GM18511 (cell line): ENCODE data around the gene SPNS1.

Experiments
- ATAC-seq: cut with Tn5 transposase; IDR thresholded peaks from one replicate; pipeline ENCODE4 v1.9.1; 2021; ENCODE audit warnings: mild to moderate bottlenecking, moderate library complexity; ENCODE audit not compliant: unreplicated experiment

SPNS1 gene

DNA sequence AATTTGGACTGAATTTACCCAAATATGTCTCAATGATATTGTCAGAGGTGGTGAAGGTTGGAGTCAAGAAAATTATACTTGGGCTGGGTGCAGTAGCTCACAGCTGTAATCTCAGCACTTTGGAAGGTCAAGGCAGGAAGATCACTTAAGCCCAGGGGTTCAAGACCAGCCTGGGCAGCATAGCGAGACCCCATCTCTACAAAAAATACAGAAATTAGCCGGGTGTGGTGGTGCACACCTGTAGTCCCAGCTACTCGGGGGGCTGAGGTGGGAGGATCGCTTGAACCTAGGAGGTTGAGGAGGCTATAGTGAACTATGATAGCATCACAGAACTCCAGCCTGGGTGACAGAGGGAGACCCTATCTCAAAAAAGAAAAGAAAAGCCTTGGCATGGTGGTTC is 51.2 kb downstream of the SPNS1 start:
- no peak for ATAC-seq

DNA sequence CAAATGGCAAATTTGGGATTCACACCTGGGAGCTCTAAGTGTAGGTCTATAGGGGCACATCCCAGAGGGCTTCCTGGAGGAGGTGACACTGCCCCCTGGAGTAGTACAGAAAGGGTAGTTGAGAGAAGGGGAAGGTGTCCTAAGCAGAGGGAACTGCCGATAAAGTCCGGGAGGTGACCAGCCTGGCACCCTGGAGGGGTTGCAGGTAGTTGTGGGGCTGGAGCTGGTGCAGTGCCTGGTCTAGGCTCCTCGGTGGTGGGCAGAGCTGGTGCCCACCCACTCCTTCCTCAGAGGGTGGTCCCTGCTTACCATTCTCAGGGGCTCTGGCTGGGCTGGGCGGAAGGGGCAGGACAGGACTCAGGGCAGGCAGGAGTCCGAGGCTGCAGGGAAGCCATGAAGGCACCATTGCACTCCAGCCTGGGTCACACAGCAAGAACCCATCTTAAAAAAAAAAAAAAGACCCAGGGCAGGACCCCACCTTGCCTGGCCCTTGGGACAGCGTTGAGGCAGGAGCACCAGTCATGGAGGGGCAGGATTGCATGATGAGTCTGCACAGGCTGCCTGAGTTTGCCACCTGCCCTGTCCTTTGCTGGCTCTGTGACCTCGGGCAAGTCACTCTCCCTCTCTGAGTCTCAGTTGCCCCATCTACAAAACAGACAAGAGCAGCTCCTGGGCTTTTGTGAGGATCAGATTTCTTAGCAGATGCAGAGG is 54.0 kb downstream of the SPNS1 start:
- ATAC-seq = no peak

DNA sequence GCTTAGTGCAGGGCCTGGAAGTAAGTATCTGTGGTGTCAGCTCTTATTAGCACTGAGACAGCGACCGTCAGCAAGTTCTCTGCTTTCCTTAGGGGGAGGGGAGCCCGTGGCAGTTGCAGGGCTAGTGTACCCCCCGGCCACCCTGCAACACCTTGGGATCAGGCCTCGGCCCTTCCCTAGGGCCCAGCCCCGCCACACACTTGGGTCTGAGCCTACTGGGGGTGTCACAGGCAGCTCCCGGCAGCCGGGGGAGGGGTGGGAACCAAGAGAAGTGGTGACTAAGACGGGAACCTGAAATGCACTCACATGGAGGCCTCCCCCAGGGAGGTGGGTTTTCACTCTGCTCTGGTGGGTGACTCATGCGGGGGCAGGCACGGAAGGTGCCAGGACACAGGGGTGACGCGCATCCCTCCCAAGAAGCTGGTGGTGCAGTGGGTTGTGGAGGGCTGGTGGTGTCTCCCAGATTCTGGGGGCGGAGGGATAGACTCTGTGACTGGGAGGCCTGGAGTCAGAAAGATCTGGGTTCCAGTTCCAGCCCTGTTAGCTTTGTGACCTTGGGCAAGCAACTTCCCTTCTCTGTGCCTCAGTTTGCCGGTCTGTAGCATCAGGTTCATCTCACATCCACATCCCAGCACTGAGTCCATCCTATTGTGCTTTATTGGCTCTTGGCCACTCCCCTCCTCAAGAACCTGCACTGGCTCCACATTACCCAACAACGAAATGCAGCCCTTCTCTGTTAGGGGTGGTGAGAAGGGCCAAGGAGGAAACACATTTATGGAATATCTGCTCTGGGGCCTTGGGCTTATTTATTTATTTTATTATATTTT is 54.8 kb downstream of the SPNS1 start:
- ATAC-seq = peak; percentile 78

DNA sequence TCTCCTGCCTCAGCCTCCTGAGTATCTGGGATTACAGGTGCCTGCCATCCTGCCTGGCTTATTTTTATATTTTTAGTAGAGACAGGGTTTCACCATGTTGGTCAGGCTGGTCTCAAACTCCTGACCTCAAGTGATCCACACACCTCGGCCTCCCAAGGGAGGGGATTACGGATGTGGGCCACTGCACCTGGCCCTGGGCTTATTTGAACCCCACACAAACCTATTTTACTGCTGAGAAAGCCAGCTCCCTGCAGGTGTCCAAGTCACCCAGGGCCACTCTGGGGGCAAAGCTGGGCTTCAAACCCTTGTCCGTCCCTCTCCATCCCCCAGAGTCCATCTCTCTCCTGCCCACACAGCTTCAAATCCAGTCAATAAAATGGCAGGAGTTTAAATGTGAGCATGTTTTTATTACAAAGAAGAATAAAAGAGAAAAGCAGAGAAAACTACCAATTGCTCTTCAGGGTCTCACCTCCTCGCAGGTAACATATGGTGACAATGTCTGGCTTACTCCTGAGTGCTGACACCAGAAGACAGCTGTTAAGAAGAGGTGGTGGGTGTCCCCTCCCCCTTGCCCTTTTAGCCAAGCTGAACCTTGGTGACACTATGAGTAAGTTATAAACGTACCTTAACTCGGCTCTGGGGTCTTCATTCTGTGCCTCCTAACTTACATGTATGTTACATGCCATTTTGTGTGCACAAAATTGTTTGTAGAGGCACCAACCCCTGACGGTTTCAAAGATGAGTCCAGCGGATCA is 55.7 kb downstream of the SPNS1 start:
- no peak for ATAC-seq
